HG03460 (cell line): ENCODE results near the gene HGD.
A peak's percentile ranks its signal among the peaks of the same experiment; 100 is the strongest.
"Not testable (repeated sequence)": the region's sequence is repeated elsewhere in the genome, so short reads cannot be mapped to it uniquely, and the experiment has no call there.

Experiments used
- ATAC-seq: cut with Tn5 transposase; IDR thresholded peaks from one replicate; pipeline ENCODE4 v1.9.1; 2021; ENCODE audit not compliant: unreplicated experiment

HGD gene

GRCh38 chr3:120680193-120680894, 1.7 kb downstream of the HGD start:
- no peak for ATAC-seq

GRCh38 chr3:120678984-120679383, 3.1 kb downstream of the HGD start:
- peak; percentile 50 for ATAC-seq

- peak; percentile 95 for ATAC-seq
Observed at GRCh38 chr3:120678331-120678947, 3.6 kb downstream of the HGD start.

GRCh38 chr3:120677193-120677592, 4.8 kb downstream of the HGD start:
- not testable (repeated sequence) for ATAC-seq

- ATAC-seq: no peak
Observed at GRCh38 chr3:120673116-120673515, 8.9 kb downstream of the HGD start.

DNA sequence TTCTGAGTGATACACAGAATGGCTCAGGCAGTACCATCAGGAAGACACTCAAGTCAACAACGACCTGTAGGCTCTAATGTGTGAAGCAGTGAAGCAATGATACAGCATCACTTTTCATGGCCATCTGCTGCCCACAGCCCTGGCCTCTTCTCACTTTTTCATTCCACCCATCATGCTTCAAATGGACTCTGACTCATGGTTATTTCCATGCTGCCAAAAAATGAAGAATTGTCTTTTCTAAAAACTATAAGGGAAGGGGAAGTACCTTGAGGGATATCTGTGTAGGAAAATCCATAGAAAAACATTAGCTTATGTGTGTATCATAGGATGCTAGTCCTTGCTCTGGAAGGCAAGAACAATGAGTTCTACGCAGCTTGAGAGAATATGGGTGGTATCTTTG, 11.5 kb downstream of the HGD start:
- ATAC-seq: no peak

GRCh38 chr3:120664926-120665325, 17.1 kb downstream of the HGD start:
- no peak for ATAC-seq

DNA sequence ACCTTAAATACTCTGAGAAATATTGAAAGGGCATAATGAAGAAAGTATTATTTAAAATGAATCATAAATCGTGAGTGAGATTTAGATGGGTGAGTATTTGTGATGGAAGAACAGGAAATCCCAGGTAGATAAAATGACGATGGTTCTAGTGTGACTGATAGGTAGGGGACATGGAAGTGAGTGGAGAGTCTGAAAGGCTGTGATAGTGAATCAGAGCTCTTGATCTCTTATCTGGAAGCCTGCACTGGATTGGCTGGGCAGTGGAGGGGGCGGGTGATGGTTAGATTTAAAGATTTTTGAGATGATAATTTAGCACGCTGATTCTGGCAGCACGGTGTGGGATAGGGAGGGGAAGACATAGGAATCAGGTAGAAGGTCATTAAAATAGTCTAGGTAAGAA, 20.1 kb downstream of the HGD start:
- no peak for ATAC-seq

DNA sequence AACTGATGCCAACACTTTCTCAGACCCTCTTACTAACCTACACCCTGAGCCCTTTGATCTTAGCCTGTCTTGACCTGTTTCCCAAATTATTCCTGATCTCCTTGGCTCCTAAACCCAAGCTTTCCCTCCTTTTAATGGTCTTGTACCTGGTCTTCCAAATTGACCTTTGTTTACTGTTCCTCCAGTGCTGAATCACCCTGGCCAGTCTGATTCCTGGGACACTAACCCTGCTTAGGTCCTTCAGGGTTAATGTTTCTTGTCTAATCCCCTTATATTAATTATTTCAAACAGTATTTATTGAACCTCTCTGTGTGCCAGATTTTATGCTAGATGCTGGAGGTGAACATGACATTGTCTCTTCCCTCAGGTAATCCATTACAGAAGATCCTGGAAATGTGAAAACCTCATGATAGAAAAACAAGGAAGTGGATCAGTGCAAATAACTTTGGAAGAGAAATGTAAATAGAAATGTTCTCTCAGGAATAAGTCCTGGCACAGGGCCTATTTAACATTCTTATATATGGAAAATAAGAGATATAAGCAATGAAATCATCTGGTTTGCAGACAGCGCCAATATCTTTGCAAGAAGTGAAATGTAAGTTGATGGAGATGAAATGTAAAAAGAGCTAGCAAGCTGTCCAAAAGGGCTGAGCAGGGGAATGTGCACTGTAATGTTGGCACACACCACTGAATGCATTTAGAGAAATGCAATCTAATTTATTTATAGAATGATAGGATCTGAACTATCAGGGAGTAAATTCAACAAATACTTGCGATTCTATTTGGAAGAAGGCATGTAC, 20.7 kb downstream of the HGD start:
- no peak for ATAC-seq

GRCh38 chr3:120659834-120660233, 22.2 kb downstream of the HGD start:
- ATAC-seq: no peak

GRCh38 chr3:120659285-120659684, 22.8 kb downstream of the HGD start:
- no peak for ATAC-seq

DNA sequence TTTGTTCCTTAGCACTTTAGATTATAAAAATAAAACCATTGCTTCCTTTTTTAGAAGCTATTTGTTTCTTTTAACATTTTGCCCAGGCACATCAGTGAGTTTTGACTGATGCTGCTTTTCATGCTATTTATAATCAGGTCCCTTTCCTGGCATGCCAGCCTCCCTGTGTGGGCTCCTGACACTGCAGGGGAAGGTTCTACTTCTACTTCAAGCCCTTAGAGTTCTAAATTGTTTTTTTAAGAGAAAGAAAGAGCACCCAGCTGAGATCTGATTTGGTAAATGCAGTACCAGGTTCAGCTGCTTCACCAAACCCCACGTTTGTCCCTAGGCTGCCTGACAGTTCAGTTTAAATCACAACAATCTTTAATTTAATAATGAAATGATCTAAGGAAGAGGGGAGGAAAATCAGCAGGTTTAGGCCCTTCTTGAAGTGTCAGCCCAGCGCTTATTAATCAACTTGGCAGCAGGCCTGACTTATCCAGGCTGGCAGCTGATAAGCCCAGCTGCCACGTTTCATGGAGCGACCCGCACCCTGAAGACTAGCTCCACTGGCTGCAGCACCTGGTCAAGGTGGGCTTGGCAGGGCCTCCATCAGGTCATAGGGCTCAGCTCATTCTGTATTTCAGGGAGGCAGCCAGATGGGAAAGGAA, 29.0 kb downstream of the HGD start:
- no peak for ATAC-seq

- ATAC-seq: no peak
Observed at GRCh38 chr3:120652281-120652680, 29.8 kb downstream of the HGD start.

DNA sequence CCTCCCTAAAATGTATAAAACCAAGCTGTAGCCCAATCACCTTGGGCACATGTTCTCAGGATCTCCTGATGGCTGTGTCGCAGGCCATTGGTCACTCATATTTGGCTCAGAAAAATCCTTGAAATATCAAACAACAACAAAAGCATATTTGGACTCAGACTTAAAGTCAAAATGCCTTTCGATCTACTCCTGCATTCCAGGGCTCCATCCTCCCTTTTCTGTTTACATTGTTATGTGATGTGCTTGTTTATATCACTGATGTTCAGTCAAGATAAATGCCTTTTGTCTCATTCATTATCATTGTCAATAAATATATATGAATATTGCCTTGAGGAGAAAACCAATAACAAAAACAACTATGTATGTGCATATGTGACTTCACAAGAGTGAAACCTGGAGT, 31.7 kb downstream of the HGD start:
- ATAC-seq: no peak

GRCh38 chr3:120649830-120650233, 32.2 kb downstream of the HGD start:
- no peak for ATAC-seq

GRCh38 chr3:120648290-120648689, 33.7 kb downstream of the HGD start:
- ATAC-seq: no peak

DNA sequence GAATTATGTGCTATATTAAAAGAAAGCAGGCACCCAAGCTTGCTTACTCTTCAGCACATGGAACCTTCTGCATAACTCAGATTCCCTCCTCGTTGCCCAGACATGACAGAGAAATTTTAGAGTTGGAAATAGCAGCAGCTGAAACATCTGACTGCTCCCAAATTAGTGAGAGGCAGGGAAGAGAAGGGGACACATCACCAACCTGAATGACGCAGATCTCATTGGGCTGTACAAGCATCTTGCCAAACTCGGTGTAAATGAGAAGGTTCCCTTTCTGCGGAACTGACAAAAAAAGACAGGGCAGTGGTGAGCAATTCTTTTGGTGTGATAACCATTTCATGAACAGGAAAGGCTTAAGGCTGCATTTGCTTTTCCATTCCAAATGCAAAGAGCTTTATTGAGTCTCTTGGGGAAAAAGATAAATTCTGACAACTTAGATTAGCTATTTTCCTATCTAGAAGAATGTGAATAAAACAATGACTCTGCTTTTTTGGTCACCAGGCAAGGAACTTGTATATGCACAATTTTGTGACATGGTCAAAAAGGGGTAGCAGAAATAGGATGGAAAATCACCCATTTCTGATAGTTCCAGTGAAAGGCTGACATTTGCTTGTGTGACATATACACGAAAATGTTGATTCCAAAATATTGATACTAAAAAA, 35.1 kb downstream of the HGD start:
- no peak for ATAC-seq

GRCh38 chr3:120645083-120645845, 36.8 kb downstream of the HGD start:
- ATAC-seq: no peak

DNA sequence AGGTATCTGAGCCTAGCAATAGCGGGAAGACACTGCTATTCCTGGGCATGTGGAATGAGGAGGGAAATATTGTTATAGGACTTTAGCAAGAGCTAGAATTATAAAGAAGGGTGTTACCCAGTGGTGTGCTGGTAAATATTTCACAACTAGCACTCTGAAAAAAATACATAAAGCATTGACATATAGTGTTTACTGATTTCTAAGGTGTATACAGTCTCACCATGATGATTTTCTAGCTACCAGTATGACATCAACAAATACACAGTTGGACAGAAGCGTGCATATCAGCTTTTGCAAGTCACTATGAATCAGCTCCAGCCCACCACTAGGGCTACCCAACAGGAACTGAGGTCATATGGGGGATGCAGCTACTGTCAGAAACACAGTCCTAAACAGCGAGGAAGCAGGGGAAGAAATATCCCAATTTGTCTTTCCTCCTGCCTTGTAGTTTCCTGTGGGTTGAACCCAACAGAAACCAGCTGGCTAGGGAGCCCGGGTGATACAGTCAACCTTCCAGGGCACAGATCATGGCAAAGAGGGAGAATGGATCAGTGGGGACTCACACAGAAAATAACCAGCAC, 39.6 kb downstream of the HGD start:
- no peak for ATAC-seq

GRCh38 chr3:120641696-120642246, 40.3 kb downstream of the HGD start:
- no peak for ATAC-seq
